ENCODE measurements around the gene TPSB2.
"Not testable (repeated sequence)": the region's sequence is repeated elsewhere in the genome, so short reads cannot be mapped to it uniquely, and the experiment has no call there.

Gene TPSB2

GRCh38 chr16:1240436-1240835, 10.5 kb upstream of the TPSB2 start, which contains the start of gene TPSAB1:
TSS of gene TPSAB1 (plus strand) at chr16:1240705. CDS start at chr16:1240939, 234 bp downstream.
- H3K9ac ChIP-seq, result not testable (repeated sequence)

GRCh38 chr16:1239575-1239974, 9.6 kb upstream of the TPSB2 start:
- not testable (repeated sequence) for H3K36me3 ChIP-seq (ENCODE audit: control insufficient read depth, insufficient read depth, low read length); H3K4me1 ChIP-seq; H2AFZ ChIP-seq; H3K79me2 ChIP-seq; H3K27me3 ChIP-seq (ENCODE audit: control insufficient read depth, insufficient read depth, low read length); H3K4me3 ChIP-seq (ENCODE audit: low read depth, low read length); H3K4me2 ChIP-seq (ENCODE audit: low read length); H3K9me3 ChIP-seq (ENCODE audit: control insufficient read depth, low read length); H3K9ac ChIP-seq; H3K27ac ChIP-seq

More at GRCh38 chr16:1240436-1240835, 10.5 kb upstream of the TPSB2 start, which contains the start of gene TPSAB1:
- H3K27me3 ChIP-seq (ENCODE audit: control insufficient read depth, insufficient read depth, low read length); H2AFZ ChIP-seq; H3K27ac ChIP-seq; H3K9me3 ChIP-seq (ENCODE audit: control insufficient read depth, low read length); H3K4me1 ChIP-seq; H3K36me3 ChIP-seq (ENCODE audit: control insufficient read depth, insufficient read depth, low read length); H3K4me2 ChIP-seq (ENCODE audit: low read length); H3K4me3 ChIP-seq (ENCODE audit: low read depth, low read length); H3K79me2 ChIP-seq: not testable (repeated sequence)

GRCh38 chr16:1238909-1239308, 8.9 kb upstream of the TPSB2 start:
- H3K9ac ChIP-seq; H3K4me1 ChIP-seq; H3K9me3 ChIP-seq (ENCODE audit: control insufficient read depth, low read length); H2AFZ ChIP-seq; H3K4me3 ChIP-seq (ENCODE audit: low read depth, low read length); H3K79me2 ChIP-seq; H3K36me3 ChIP-seq (ENCODE audit: control insufficient read depth, insufficient read depth, low read length); H3K27ac ChIP-seq; H3K4me2 ChIP-seq (ENCODE audit: low read length); H3K27me3 ChIP-seq (ENCODE audit: control insufficient read depth, insufficient read depth, low read length): not testable (repeated sequence)

GRCh38 chr16:1237990-1238389, 8.0 kb upstream of the TPSB2 start:
- H3K9ac ChIP-seq, result no peak overlapping the region
- TF ChIP-seq CTCF (IDR thresholded peaks at IDR 0.05), result no peak
- no peak overlapping the region for H3K4me3 ChIP-seq (ENCODE audit: low read depth, low read length)
- no peak overlapping the region for H3K4me2 ChIP-seq (ENCODE audit: low read length)
- H3K36me3 ChIP-seq (ENCODE audit: control insufficient read depth, insufficient read depth, low read length), result no peaks in the 10 kb centered on the region
- no peak overlapping the region for H3K27ac ChIP-seq
- H3K4me1 ChIP-seq, result no peaks in the 10 kb centered on the region
- H3K9me3 ChIP-seq (ENCODE audit: control insufficient read depth, low read length), result no peaks in the 10 kb centered on the region
- no peak overlapping the region for H2AFZ ChIP-seq
- H3K79me2 ChIP-seq, result no peaks in the 10 kb centered on the region
- no peaks in the 10 kb centered on the region for H3K27me3 ChIP-seq (ENCODE audit: control insufficient read depth, insufficient read depth, low read length)

- not testable (repeated sequence) for H3K36me3 ChIP-seq (ENCODE audit: control insufficient read depth, insufficient read depth, low read length); H3K4me2 ChIP-seq (ENCODE audit: low read length); H2AFZ ChIP-seq; H3K9me3 ChIP-seq (ENCODE audit: control insufficient read depth, low read length); H3K79me2 ChIP-seq; H3K9ac ChIP-seq; H3K27me3 ChIP-seq (ENCODE audit: control insufficient read depth, insufficient read depth, low read length); H3K4me1 ChIP-seq; H3K4me3 ChIP-seq (ENCODE audit: low read depth, low read length); H3K27ac ChIP-seq
Observed at GRCh38 chr16:1236659-1237058, 6.7 kb upstream of the TPSB2 start.

- H3K9ac ChIP-seq; H3K27ac ChIP-seq; H3K4me3 ChIP-seq (ENCODE audit: low read depth, low read length); H3K4me2 ChIP-seq (ENCODE audit: low read length); H3K36me3 ChIP-seq (ENCODE audit: control insufficient read depth, insufficient read depth, low read length); H2AFZ ChIP-seq; H3K79me2 ChIP-seq; H3K9me3 ChIP-seq (ENCODE audit: control insufficient read depth, low read length); H3K27me3 ChIP-seq (ENCODE audit: control insufficient read depth, insufficient read depth, low read length); H3K4me1 ChIP-seq: not testable (repeated sequence)
Observed at GRCh38 chr16:1232049-1232748, 2.2 kb upstream of the TPSB2 start.

- not testable (repeated sequence) for H3K27ac ChIP-seq; H3K79me2 ChIP-seq; H3K4me2 ChIP-seq (ENCODE audit: low read length); H3K9ac ChIP-seq; H3K4me3 ChIP-seq (ENCODE audit: low read depth, low read length); H3K4me1 ChIP-seq; H3K36me3 ChIP-seq (ENCODE audit: control insufficient read depth, insufficient read depth, low read length); H2AFZ ChIP-seq; H3K27me3 ChIP-seq (ENCODE audit: control insufficient read depth, insufficient read depth, low read length); H3K9me3 ChIP-seq (ENCODE audit: control insufficient read depth, low read length)
Observed at GRCh38 chr16:1231301-1231700, 1.3 kb upstream of the TPSB2 start.

- not testable (repeated sequence) for H3K4me1 ChIP-seq; H3K36me3 ChIP-seq (ENCODE audit: control insufficient read depth, insufficient read depth, low read length); H2AFZ ChIP-seq; H3K9me3 ChIP-seq (ENCODE audit: control insufficient read depth, low read length); H3K27me3 ChIP-seq (ENCODE audit: control insufficient read depth, insufficient read depth, low read length); H3K9ac ChIP-seq; H3K79me2 ChIP-seq; H3K4me3 ChIP-seq (ENCODE audit: low read depth, low read length); H3K27ac ChIP-seq; H3K4me2 ChIP-seq (ENCODE audit: low read length)
Observed at GRCh38 chr16:1230471-1231212, 658 bp upstream of the TPSB2 start.

- not testable (repeated sequence) for H3K27ac ChIP-seq; H3K79me2 ChIP-seq; H3K4me2 ChIP-seq (ENCODE audit: low read length); H3K4me3 ChIP-seq (ENCODE audit: low read depth, low read length); H2AFZ ChIP-seq; H3K27me3 ChIP-seq (ENCODE audit: control insufficient read depth, insufficient read depth, low read length); H3K9ac ChIP-seq; H3K4me1 ChIP-seq; H3K9me3 ChIP-seq (ENCODE audit: control insufficient read depth, low read length); H3K36me3 ChIP-seq (ENCODE audit: control insufficient read depth, insufficient read depth, low read length)
Observed at GRCh38 chr16:1229476-1229875, 508 bp downstream of the TPSB2 start.

GRCh38 chr16:1228227-1228626, 1.8 kb downstream of the TPSB2 start:
- H3K79me2 ChIP-seq; H3K4me1 ChIP-seq; H3K9me3 ChIP-seq (ENCODE audit: control insufficient read depth, low read length); H2AFZ ChIP-seq; H3K4me2 ChIP-seq (ENCODE audit: low read length); H3K27me3 ChIP-seq (ENCODE audit: control insufficient read depth, insufficient read depth, low read length); H3K36me3 ChIP-seq (ENCODE audit: control insufficient read depth, insufficient read depth, low read length); H3K27ac ChIP-seq; H3K4me3 ChIP-seq (ENCODE audit: low read depth, low read length); H3K9ac ChIP-seq: not testable (repeated sequence)

Measured in parathyroid adenoma (tissue), 2 donors.